ENCODE measurements around the gene CD101.
A peak's percentile ranks its signal among the peaks of the same experiment; 100 is the strongest.

Gene CD101

GRCh38 chr1:116986421-116987255, 14.9 kb upstream of the CD101 start:
- DNase-seq (ENCODE audit: insufficient read length, low spot score): no peak
- no peak for FAIRE-seq

GRCh38 chr1:116987256-116987555, 14.4 kb upstream of the CD101 start:
- no peak for FAIRE-seq
- no peak for DNase-seq (ENCODE audit: insufficient read length, low spot score)

DNA sequence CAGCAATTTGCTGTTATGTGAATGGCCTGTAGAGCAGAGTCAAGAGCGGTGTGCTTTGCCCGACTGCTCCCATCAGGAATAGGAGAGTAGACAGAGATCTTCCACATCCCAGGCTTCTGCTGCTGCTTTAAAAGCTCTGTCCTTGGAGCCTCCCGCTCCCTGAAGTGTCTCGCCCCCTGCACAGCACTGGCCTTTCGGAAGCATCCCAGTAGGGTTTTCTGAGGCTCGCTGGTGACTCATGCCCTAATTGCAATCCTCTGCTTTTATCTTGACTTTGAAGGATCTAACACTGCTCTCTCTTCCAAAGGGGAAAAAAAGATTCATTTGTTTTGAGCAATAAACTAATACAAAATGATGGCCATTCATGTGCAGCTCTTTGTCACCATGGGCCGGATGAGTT, 13.3 kb upstream of the CD101 start:
- FAIRE-seq (no peak), DNase-seq (ENCODE audit: insufficient read length, low spot score) (no peak)

DNA sequence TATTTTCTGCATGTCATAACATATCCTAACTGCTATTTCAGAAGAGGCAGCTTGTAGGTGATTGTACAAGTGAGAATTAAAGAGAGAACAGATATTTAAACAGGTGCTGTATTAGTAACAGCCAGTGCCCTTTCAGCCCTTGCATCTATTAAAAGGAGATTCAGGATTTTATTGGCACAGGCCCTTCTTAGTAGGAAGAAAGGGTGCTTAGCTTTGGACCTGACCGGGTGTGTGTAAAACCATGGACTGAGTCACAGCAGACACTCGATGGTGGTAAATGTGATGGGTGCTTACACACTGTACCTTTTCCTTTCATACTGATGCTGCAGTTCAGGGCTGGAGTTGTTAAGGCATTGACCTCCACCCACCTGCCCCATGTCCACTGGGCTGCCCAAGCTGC, 12.7 kb upstream of the CD101 start:
- FAIRE-seq: no peak
- DNase-seq (ENCODE audit: insufficient read length, low spot score): no peak

DNA sequence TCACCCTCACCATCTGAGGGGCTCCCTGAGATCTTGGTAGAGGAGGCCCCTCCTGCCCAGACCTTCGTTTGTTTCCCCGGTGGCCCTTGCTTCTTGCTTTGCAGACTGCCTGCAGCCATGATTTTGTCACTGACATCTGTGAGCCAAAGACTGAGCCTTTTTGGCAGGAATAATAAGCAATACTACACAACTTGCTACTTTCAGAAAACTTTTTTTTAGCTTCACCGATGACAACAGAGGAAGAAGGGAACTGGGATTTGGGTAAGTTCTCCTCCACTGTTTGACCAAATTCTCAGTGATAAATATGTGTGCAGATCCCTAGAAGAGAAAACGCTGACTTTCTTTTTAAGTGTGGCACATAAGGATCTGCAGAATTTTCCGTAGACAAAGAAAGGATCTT, 11.7 kb upstream of the CD101 start:
- DNase-seq (ENCODE audit: insufficient read length, low spot score): no peak

DNA sequence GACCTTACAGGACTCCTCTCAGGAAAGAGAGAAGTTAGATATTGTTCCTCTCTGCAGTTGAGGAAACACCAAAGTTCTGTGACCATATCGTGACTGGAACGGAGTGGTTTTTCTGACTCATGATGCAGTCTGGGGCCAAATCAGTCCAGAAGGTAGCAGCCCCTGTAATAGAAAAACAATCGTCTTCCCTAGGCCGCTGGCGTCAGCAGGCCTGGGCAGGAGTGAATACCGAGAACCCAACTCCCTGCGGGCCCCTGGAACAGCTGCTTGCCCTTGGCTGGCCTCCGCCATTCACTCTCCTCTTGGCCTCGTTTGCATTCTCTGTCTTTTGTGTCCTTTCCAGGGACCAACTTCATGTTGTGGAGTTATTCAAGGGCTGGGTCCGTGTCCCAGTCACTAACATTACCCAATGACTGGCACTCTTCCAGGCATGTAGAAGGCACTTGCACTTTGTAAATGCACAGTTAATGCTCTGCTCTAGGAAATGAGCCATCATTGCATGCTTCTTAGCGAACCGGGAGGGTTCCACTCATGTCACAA, 10.9 kb upstream of the CD101 start:
- DNase-seq (ENCODE audit: insufficient read length, low spot score) (no peak), FAIRE-seq (no peak)

More for the DNA sequence above, 11.7 kb upstream of the CD101 start:
- FAIRE-seq: no peak

DNA sequence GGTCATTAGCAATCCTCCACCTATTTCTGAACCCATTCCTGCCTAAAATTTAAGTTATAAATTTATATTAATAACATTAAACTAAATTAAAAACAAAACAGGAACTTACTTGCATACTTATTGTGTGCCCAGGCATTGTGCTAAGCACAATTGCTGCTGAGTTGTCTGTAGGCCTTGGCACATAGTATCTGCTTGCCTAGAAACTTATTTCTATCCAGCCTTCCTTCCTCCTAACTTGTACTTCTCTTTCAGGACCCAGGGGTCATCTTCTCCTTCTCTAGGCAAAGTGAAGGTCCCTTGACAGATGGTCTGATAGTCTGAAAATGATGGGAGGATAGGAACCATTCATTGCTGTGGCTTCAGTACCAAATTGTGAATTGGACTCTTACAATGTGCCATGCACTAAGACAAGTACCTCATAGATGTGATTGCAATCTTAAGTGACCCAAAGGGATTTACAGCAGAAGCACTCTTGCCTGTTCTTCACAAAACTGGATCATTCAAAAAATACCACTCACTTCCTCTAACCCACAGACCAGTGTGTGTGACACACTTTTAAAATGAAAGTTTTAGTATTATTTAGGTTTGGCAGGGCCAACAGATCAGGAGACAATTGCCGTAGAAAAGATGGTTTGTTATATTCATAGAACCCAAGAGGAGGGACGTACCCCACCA, 10.3 kb upstream of the CD101 start:
- DNase-seq (ENCODE audit: insufficient read length, low spot score): no peak

DNA sequence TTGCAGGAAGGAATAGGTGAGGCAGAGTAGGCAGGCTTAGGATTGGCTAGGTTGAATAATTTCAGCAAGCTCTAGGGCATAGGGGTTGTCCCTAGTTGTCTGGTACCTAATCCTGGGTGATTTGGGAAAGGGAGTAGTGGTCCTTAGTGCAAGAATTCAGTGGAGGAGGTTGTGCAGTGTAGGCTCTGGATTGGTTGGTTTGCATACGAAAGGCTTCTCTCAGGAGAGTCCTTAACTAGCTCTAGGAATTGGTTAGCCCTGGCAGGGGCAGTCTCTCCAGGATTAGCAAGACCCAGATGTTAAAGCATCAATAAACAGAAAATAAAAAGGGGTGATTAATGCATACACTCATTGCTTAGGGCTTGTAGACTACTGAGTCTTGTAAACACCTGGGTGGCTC, 9.6 kb upstream of the CD101 start:
- FAIRE-seq (no peak), DNase-seq (ENCODE audit: insufficient read length, low spot score) (no peak)

More for the DNA sequence above, 10.3 kb upstream of the CD101 start:
- no peak for FAIRE-seq

DNA sequence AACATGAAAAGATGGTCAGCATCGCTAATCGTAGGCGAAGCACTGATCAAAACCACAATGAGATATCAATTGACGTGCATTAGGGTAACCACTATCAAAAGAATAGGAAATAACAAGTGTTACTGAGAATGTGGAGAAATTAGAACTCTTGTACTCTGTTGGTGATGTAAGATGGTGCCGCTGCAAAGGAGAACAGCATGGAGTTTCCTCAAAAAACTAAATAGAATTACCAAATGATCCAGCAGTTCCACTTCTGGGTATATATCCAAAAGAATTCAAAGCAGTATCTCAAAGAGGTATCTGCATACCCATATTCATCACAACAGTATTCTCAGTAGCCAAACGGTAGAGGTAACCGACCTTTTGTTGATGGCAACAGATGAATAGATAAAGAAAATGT, 8.3 kb upstream of the CD101 start:
- FAIRE-seq (no peak), DNase-seq (ENCODE audit: insufficient read length, low spot score) (no peak)

DNA sequence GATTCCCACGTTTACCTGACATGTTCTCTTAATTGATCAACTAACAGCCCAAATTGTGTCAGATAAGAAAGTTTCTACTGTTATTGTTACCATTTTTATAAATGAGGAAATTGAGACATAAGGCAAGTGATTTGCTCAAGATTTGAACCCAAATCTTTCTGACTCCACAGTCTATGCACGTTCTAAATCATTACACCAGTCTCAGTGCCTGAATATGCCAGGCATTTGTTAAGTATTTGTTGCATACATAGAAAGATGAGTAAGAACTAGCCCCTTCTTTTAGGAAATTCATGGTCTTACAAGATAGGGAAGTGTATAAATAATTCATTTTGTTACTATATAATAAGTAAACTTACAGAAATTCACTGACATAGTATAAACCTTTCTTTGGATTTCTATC, 7.1 kb upstream of the CD101 start:
- FAIRE-seq (no peak), DNase-seq (ENCODE audit: insufficient read length, low spot score) (no peak)

DNA sequence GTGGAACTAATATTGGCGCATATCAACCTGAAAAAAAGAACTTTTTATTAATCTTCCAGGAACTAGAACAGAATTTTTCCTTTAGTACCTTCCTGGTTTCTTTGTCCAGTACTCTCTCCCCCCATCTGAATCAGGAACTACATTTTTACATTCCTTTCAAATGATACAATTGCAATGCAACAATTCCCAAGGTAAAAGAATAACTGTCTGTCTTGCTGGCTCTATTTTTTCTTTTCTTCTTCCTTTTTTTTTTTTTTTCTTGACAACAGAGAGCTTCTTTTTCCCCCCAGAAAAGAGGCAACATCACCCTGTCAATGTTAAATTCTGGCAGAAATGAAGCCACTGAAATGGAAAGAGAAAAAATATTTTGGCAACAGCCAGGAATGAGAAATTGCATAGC, 4.5 kb upstream of the CD101 start:
- no peak for DNase-seq (ENCODE audit: insufficient read length, low spot score)
- no peak for FAIRE-seq

GRCh38 chr1:116997636-116998035, 3.9 kb upstream of the CD101 start:
- DNase-seq (ENCODE audit: insufficient read length, low spot score) (no peak), FAIRE-seq (no peak)

DNA sequence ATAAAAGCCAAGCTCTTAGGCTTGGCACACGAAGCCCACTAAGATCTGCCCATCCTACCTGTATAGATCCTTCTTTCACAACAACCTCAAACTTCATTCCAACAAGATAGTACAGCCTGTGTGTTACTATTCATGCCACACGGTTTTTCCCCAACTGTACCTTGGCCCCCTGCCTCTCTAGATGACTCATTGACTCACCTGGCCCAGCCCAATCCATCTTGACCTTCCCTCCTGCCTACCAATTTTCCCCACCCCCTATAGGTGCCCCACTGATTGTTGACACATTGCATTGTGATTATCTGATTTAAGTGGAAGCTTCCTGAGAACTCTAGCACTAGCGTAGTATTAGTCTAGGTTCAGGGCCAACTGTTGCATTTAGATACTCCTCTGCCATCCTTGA, 2.0 kb upstream of the CD101 start:
- no peak for FAIRE-seq
- DNase-seq (ENCODE audit: insufficient read length, low spot score): no peak

- FAIRE-seq (peak; percentile 49), DNase-seq (ENCODE audit: insufficient read length, low spot score) (no peak)
These were observed 1.4 kb upstream of the CD101 start for GRCh38 chr1:117000142-117000541.

DNA sequence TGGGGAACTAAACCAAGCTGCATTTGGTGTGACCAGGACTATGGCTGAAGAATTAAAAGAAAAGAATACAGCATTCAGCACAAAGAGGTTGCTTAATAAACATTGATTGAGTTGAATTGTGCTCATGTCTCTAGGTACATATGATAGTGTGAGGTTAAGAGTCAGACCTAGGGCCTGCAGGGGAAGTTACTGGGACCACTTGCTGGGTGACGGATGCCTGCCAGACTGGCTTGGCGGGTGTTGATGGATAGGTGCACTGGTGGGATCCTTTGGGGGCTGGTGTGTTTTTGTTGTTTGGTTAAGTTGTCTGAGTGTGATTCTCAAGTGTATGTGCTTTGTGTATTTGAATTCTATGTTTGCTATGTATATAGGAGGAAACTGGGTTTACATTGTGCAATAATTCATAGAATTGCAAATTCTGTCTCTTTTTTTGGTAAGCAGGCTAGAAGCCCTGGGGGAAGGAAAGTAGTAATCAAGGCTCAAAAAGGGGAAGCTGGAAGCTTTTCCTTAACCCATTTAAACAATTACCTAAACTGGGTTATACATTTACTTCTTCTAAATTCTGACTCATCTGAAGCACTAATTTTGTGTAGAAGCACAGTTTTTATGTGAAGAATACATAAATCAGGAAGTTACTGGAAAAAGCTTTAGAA, 1.8 kb downstream of the CD101 start:
- FAIRE-seq (peak; percentile 76), DNase-seq (ENCODE audit: insufficient read length, low spot score) (no peak)

- no peak for DNase-seq (ENCODE audit: insufficient read length, low spot score)
- no peak for FAIRE-seq
These were observed 6.1 kb downstream of the CD101 start for GRCh38 chr1:117007719-117008013.

GRCh38 chr1:117008656-117009055, 7.1 kb downstream of the CD101 start:
- DNase-seq (ENCODE audit: insufficient read length, low spot score) (no peak), FAIRE-seq (no peak)

DNA sequence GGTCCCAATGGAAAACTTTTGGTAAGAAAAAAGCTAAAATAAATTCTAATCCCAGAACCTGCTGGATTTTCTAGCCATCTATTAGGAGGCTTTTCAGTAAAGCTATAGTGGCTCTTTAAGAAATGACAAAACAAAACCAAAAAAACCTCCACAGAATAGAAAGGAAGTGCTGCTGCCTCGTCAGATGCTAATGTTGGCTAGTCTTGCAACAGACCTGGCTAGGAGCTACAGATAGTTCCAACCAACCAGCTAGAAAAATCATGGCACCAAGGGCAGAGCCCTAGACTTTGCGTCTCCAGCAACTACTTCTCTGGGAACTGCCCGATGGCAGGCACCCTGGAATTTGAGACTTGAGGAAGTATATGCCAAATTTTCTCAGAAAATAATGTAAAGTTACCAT, 7.6 kb downstream of the CD101 start:
- no peak for DNase-seq (ENCODE audit: insufficient read length, low spot score)
- no peak for FAIRE-seq

DNA sequence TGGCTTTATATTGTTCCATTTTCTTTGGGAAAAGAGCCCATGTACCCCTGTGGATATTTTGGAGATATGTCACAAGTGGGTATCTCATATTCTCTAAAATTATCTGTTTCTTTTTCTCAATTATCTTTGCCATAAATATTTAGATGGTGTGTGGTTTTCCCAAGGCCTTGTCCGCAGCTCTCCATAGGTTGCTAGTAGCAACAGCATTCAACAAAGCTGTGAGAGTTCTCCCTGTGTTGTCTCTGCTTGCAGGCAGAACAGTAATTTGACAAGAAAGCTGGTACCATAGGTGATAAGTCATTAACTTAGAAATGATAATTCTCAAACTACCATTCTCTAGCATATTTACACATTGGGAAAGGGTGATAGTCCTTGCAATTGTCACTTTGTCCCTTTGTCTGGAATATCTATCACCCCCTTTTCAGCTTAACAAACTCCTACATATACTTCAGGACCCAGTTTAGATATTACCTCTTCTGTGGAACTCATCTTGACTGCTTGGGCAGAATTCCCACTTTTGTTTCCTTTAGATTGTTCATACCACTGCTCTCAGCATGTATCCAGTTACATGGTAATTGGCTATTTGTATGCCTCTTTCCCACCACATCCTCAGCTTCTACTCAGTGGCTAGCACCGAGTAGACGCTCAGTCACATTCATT, 8.9 kb downstream of the CD101 start:
- FAIRE-seq: no peak
- DNase-seq (ENCODE audit: insufficient read length, low spot score): no peak

DNA sequence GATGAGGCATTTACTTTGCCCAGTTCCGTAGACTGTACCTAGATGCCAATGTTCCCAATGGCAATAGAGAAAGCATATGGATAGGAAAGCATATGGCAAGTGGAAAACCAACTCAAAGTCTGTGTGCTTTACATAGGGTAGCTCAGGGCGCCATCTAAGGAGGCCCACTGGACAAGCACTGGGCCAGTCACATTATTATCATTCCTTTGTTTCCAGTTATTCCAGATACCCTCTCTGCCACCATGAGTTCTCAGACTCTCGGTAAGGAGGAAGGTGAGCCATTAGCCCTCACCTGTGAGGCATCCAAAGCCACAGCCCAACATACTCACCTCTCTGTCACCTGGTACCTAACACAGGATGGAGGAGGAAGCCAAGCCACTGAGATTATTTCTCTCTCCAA, 9.8 kb downstream of the CD101 start:
- DNase-seq (ENCODE audit: insufficient read length, low spot score) (no peak), FAIRE-seq (no peak)

DNA sequence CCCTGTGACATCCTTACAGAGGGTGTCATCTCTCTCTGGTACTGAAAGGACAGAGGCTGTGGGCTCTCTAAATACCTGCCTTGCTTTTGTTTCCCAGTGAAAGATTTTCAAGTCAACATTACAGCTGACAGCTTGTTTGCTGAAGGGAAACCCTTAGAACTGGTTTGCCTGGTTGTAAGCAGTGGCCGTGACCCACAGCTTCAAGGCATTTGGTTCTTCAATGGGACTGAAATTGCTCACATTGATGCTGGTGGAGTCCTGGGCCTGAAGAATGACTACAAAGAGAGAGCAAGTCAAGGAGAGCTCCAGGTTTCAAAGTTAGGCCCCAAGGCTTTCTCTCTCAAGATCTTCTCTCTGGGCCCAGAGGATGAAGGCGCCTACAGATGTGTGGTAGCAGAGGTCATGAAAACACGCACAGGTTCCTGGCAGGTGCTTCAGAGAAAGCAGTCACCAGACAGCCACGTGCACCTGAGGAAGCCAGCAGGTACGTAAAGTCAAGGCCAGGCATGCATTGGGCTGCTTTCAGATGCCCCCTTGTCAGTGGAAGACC, 11.8 kb downstream of the CD101 start:
- FAIRE-seq (no peak), DNase-seq (ENCODE audit: insufficient read length, low spot score) (no peak)
